Dermis blood vessel endothelial cell (primary cell): ENCODE measurements around the gene TOMM40L. TPM values are rescaled to one million over a fixed set of nuclear protein-coding genes. Genes with fewer than 3 reads are reported as not detected.
"Not testable (repeated sequence)": the region's sequence is repeated elsewhere in the genome, so short reads cannot be mapped to it uniquely, and the experiment has no call there.

Experiments used
- DNase-seq: peaks from one replicate; pipeline ENCODE4 v3.0.0; 2010
- total RNA-seq: library from RNA; depleted of rRNA; stranded (reverse); fragments of >200 nt; gene quantifications from 2 replicates; pipeline ENCODE4 v1.2.3, GENCODE V29; 2014

TOMM40L gene
- total RNA-seq, 1 donor from 2014 or later: 14.8 TPM

DNA sequence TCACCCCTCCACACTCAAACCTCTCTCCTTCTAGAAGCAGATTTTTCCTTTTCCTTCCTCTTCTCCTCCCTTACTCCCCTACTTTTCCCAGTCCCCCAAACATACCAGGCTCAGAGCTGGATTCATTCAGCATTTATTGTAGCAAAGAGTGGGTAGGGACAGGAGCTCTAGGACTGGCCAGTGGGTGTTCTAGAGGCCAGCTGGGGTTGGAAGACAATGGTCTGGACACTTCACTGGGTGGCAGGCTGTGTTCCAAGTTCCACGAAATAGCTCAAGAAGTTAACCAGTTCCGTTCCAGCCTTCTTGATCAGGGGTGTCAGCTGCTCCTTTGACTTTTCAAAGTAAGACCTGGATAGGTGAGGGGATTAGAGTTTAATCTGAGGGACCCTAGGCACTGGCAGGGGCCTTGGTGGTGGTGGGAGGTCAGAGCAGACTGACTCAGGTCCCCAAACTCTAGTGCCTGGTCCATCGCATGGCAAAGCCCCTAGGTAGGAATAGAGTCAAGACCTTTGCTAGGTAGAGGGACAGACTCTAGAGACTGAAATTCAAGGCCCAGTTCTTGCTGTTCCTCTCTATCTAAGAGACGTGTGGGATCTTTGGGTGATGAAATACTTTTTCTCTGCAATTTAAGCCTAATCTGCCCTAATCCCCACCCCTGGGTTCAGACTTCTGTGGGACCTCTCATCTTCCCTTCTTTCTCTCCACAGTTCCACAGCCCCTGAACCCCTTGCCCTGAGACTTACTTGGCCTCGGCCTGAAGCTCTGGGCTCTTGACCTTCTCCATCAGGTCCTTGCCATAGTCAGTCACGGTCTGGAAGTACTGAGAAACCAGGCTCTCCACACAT lies 3.5 kb upstream of the TOMM40L start:
- no peak for DNase-seq

DNA sequence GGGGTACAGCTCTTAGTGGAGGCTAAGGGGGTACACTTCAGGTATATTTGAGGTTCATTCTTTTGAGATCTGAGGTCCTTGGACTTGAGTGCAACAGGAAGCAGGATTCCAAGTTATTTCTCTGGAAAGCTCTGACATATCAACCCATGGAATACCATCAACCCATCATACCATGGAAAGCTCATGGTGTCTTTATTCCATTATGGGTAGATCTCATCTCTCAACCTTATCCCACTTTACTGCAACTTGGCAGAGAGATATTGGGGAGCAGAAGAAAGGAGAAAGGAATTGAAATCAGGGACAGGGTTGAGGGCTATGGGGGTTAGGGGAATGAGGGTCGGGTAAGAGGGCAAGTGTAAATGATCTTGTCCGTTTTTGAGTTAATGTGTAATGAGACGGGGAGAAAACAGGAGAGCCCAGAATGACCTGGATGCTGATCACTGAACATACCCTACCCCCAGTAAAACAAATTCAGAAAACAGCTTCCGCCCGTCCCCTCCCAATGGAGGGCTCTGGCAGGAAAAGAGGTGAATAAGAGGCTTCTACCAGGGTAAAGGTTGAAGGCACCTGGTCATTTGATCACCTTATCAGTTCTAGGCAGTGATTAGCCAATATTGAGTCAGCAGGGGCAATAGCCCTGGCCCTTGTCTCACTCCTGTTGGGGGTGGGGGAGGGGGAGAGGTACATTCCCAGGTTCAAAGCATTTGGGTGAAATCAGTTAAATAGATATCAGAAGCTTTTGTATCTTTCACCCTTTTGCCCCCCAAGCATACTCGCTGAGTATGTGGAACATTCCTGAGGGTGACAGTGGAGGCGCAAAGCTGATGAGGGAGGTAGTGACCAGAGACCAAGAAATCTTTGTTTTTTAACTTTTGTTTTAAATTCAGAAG lies 1.8 kb upstream of the TOMM40L start:
- no peak for DNase-seq

DNA sequence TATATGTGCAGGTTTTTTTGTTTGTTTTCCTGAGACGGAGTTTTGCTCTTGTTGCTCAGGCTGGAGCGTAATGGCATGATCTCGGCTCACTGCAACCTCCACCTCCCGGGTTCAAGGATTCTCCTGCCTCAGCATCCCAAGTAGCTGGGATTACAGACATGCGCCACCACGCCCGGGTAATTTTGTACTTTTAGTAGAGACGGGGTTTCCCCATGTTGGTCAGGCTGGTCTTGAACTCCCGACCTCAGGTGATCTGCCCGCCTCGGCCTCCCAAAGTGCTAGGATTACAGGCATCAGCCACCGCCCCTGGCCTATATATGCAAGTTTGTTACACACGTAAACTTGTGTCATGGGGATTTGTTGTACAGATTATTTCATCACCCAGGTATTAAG lies 1.2 kb upstream of the TOMM40L start:
- not testable (repeated sequence) for DNase-seq

DNA sequence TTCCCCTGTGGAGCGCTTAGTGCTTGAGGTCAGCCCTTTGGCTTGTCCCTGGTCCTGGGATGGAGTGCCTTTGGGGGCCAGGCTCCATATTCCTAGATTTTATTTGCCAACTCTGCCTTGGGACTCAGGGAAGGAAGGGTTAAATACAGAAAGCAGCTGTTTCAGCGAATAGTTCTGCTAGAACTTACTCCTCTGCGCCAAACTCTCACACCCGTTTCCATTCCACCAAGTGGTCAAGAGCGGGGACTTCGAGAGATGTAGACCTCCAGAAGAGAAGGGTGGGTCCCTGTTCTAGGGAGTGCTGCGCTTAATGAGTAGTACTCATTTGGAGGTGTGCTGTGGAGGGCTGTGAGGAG lies 704 bp upstream of the TOMM40L start:
- no peak for DNase-seq

DNA sequence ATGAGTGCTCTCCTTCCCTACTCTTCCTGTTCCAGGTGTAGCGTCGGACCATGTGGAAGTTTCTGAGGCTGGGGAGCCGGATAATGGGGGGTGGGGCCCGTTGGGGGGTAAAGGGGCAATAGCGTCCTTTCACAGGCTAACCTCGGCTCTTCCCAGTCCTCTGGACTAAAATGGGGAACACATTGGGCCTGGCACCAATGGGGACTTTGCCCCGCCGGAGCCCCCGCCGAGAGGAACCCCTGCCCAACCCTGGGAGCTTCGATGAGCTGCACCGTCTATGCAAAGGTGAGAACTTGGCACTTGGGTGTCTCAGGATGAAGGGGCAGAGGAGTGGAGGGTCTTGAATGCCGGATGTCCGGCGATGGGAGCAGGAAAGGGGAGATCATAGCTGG lies 456 bp downstream of the TOMM40L start:
- DNase-seq: no peak

DNA sequence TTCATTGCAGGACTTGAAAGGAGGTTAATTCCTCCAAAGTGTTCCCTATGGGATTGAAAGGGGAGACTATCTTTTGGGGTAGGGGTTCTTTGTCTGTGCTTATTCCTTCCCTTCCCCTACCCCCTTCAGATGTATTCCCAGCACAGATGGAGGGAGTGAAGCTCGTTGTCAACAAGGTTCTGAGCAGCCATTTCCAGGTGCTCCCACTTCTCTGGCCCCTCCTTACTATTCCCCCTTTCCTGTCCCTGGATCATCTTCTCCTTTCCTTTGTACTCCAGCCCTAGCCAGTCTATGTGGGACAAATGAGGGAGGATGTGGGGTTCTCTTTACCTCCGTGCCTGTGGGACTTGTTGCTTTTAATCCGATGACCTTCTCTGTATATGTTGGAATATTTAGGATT lies 899 bp downstream of the TOMM40L start:
- no peak for DNase-seq

DNA sequence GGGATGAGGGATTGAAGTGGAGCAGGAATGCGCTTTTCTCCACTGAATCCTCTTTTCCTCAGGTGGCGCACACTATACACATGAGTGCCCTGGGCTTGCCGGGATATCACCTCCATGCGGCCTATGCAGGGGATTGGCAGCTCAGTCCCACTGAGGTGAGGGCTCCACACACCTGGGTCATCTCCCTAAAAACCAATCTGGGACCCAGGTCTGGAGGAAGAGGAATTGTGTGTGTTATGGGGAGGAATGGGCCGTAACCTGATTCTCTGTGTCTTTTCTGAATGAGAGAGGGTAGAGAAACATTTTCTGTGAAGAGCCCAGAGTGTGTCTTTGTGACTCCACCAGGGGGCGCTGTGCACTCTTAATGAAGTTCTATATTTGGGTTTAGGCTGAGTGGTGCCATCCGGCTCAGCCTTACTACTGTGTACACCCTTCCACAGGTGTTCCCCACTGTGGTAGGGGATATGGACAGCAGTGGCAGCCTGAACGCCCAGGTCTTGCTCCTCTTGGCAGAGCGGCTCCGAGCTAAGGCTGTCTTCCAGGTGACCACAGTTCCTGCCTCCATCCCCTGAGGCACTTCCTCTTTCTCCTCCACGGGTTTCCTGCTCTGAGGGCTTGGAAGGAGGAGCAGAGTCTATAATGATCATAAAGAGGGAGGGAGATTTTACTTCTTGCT lies 1.5 kb downstream of the TOMM40L start:
- peak; percentile 88 for DNase-seq

DNA sequence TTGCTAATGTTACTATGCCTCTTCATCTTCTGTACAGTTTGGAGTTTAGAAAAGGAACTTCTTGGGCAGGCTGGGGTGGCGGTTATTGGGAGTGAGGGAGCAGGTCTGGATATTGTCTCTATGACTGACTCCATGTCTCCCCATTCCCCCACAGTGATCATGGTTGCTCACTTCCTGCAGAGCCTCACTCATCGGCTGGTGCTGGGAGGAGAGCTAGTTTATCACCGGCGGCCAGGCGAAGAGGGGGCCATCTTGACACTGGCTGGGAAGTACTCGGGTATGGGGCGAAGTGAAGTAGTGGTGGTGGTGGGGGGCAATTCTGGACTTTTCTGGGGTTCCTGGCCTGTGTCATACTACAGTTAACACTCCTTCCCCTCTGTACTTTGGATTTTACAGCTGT lies 2.2 kb downstream of the TOMM40L start:
- peak; percentile 31 for DNase-seq

DNA sequence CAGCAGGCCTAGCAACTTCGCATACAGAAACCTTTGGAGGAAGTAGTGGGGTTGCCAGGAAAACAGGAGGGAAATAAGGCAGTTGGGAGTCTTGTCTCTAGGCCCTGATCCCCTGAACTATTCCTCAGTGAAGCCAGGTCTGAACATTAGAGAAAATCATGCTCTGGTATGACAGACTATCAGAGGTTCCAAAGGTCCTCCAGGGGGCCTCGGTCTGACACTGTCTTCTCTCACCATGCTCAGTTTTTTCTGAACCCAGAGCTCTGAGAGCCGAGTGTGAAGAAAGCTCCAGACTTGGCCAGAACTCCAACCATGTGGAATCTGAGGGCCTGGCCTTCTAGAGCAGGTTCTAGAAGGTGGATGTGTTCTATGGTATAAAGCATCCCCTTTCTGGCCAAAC lies 4.0 kb downstream of the TOMM40L start:
- peak; percentile 29 for DNase-seq

DNA sequence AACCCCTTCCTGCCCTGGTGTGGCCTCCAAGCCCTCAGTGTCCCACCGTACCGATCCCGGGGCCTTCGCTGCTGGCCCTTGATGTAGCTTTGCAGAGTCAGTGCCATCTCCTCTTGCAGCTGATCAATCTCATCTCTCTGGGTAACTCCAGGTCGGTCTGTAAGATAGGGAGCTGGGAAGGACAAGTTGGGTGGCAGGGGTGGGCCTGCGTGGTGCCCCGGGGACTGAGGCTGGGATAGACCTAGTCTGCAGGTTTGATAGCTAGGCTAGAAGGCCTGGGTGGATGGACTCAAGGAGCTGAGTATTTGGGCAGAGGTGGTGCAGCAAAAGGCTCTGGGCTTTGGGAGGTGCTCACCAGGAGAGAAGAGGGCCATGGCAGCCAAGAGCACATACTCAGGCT lies 4.9 kb downstream of the TOMM40L start:
- no peak for DNase-seq

DNA sequence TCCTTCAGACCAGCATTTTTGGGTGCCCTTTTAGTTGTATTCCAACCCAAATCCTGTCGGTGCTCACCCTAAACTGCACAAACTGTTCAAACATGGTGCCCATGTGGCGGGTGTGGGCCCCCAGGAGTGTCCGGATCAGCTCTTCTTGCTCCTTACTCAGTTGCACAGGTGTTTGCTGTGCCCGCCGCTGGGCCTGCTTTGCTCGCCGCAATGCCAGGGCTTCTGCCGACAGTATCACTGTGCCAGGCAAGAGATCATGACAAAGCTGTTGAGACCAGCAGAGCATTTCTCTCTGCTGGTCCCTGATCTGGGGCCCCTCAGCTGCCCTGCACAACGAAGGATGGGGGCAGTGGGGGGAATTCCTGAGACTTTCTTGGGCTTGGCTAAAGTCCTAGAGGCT lies 7.2 kb downstream of the TOMM40L start:
- no peak for DNase-seq

DNA sequence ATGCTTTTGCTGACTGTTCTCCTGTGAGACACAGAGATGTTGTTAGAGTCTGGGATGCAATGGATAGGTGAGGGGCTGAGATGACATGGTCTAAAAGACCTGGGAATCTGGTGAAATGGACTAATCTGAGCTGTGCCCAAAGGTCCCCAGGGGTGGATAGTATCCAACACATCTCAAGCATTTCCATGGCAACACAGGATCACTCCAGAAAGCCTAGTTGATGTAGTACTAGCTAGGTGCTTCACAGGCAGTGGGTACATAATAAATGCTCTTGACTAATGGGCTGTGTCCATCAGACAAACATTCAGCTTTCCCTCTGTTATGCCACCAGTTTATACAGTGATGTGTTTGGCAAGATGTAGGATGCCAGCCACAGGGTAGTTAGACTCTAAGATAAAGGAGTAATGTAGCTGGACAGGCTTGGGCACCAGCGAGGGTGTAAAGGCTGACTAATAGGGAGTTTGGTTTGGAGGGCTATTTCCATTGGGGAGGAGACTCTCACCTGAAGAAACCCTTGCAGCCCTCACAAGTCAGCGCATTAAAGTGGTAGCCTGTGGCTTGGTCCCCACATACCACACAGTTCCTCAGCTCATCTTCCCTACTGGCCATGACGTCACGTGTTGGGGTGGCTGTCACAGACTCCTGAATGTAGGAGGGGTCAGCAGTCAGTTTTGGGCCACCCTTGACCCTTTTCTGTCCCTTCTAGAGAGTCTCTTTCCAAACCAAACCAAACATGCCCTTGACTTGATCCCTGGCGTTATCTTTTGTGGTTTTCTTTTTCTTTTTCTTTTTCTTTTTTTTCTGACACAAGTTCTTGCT lies 10.3 kb downstream of the TOMM40L start:
- DNase-seq: no peak

DNA sequence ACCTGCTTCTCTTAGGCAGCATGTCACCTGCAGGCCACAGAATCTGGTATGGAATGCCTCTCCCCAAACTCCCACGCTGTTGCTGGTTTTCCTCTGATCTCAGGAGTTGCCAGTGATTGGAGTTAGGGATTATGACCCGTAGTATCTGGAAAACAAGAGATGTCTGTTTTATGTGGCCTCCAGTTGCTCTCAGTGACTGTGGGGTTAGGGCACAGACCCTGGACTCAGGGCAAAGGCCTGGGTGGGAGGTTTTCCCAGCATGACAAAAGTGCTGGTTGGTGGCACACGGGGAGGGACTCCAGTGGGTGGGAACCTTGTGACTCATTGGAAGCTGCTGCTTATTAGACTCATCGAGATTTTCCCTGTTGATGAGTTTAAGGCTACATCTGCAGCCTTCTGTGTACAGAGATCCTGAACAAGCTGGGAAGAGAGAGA lies 12.2 kb downstream of the TOMM40L start, which contains the start of gene NR1I3:
Gene NR1I3, minus strand, starts transcription at position 165 of the 435 bp plus-strand sequence. CDS start 1,638 bp downstream, outside the sequence.
- DNase-seq: no peak

DNA sequence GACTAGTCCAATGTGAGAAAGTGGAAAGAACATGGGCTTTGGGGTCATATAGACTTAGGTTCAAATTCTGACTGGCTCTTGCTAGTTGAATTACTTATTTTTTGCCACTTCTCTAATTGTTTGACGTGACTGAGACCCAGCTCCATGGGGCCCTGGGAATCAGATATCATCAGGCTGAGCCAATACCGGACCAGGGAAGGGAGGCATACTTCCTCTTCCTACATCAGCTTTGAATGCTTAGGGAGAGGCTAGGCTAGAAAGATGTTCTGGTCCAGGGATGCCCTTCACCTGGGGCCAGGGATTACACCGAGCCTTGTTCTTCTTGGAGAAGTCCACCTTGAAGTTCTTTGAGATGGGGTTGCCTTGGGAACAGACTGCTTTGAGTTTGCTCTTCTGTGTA lies 15.8 kb downstream of the TOMM40L start:
- no peak for DNase-seq

DNA sequence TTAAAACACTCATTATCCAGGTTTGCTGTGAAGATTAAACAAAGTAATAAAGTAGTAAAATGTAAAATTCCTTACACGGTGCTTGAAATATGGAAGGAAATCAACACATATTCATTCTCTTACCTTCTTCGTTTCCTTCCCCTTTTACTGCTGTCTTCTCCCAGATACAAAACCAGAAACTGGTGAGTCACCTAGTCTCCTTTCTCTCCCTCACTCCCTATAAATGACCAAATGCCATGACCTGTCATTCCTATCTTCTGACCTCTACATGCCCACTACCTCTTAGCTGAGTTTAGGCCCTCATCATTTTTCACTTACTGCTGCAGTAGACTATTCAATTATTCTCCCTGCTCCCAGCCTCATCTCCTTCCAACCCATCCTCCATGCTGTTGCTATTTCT lies 16.5 kb downstream of the TOMM40L start:
- DNase-seq: no peak

DNA sequence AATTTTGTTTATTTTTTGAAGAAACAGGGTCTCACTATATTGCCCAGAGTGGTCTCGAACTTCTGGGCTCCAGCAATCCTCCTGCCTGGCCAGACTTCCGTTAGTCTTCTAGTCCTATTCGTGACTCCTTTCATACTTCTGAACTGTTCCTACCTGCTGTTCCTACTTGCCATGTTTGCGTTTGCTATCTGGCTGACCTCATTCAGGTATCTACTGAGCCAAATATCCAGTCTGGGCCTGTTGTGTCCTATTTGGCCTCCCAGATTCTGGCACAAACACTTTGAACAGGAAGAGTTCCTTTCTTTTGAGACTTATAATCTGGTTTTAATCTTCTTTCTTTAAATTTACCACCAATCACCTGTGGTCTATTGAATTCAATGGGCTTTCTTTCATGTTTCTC lies 19.0 kb downstream of the TOMM40L start:
- DNase-seq: no peak

DNA sequence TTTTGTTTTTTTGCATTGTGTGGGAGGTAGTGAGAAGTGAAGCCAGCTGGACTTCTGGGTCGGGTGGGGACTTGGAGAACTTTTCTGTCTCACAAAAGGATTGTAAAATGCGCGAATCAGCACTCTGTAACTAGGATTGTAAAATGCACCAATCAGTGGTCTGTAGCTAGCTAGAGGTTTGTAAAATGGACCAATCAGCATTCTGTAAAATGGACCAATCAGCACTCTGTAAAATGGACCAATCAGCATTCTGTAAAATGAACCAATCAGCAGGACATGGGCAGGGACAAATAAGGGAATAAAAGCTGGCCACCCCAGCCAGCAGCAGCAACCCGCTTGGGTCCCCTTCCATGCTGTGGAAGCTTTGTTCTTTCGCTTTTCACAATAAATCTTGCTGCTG lies 24.2 kb downstream of the TOMM40L start:
- DNase-seq: not testable (repeated sequence)

DNA sequence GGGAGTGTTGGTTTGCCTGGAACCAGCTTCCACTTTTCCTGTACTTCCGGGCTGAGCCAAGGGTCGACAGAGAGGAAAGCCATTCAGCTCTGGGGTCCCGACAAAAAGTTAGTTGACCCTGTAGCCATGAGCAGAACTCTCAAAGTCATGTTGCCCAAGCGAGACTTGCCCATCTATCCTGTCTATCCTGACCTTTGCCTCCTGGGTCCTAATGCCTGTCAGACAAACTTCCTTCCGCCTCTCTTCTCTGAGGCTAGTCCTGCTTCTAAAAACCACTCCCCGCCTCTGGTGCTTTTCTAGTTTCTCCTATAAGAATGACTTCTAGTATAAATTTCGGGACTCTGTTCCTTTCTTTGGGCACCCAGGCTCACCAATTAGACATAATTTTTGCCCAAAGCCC lies 25.0 kb downstream of the TOMM40L start:
- no peak for DNase-seq

DNA sequence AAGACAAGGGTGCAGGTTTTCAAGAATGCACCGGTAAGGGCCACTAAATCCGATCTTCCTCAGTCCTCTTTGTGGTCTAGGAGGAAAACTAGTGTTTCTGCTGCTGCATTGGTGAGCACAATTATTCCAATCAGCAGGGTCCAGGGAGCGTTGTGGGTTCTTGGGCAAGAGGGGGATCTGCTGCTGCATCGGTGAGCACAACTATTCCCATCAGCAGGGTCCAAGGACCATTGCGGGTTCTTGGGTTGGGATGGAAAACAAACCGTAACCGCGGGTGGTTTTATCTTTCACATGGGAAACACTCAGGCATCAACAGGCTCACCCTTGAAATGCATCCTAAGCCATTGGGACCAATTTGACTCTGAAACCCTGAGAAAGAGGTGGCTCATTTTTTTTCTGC lies 25.7 kb downstream of the TOMM40L start:
- no peak for DNase-seq

DNA sequence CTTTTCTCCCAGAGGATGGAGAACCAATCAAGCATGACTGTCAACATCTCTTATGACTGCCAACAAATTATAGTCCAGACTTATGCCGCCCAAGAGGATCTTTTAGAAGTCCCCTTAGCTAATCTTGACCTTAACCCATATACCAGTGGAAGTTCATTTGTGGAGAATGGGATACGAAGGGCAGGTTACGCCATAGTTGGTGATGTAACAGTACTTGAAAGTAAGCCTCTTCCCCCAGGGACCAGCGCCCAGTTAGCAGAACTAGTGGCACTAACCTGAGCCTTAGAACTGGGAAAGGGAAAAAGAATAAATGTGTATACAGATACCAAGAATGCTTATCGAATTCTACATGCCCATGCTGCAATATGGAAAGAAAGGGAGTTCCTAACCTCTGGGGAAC lies 29.4 kb downstream of the TOMM40L start:
- not testable (repeated sequence) for DNase-seq

DNA sequence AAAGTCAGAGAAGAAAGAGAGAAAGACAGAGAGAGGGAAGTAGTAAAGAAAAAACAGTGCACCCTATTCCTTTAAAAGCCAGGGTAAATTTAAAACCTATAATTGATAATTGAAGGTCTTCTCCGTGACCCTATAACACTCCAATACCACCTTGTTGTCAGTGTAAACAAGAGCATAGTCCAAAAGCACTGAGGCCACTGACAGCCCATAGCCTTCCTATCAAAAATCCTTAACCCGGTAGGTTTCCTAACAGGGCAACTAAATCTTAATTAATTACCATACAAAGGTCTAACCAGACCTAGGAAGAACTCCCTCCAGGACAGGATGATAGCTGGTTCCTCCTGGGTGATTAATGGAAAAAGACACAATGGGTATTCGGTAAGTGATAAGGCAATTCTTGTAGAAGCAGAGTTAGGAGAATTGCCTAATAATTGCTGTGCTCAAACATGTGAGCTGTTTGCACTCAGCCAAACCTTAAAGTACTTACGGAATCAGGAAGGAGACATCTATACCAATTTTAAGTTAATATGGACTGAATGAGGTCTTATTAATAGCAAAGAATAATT lies 30.2 kb downstream of the TOMM40L start:
- DNase-seq: not testable (repeated sequence)

DNA sequence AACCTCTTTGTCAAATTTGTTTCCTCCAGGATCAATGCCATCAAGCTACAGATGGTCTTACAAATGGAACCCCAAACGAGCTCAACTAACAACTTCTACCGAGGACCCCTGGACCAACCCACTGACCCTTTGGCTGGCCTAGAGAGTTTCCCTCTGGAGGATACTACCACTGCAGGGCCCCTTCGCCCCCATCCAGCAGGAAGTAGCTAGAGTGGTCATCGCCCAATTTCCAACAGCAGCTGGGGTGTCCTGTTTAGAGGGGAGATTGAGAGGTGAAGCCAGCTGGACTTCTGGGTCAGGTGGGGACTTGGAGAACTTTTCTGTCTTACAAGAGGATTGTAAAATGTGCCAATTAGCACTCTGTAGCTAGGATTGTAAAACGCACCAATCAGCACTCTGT lies 31.2 kb downstream of the TOMM40L start:
- DNase-seq: not testable (repeated sequence)
